GM23248 (cell line): ENCODE measurements around the gene PIP5K1C. TPM values are rescaled to one million over a fixed set of nuclear protein-coding genes. Genes with fewer than 3 reads are reported as not detected.

Experiments
- DNase-seq: peaks from one replicate; pipeline ENCODE4 v3.0.0-alpha.2; 2015
- H2AFZ ChIP-seq: fragments of 200-600 bp; sonication (generic); 2 replicates; pipeline ENCODE4 v1.6.1; 2016; ENCODE audit warnings: antibody characterized with exemption
- H3F3A ChIP-seq: fragments of 200-600 bp; sonication (generic); 2 replicates; pipeline ENCODE4 v1.6.1; 2016; ENCODE audit warnings: mild to moderate bottlenecking, antibody characterized with exemption, mixed run types; ENCODE audit not compliant: insufficient read depth
- H3K27ac ChIP-seq: fragments of 200-600 bp; sonication (generic); 2 replicates; pipeline ENCODE4 v1.5.1; 2016; ENCODE audit warnings: mild to moderate bottlenecking
- H3K27me3 ChIP-seq: fragments of 200-600 bp; sonication (generic); replicated peaks from 2 replicates; pipeline ENCODE4 v1.6.1; 2016; ENCODE audit warnings: mild to moderate bottlenecking; ENCODE audit not compliant: insufficient read depth
- H3K36me3 ChIP-seq: fragments of 200-600 bp; sonication (generic); 2 replicates; pipeline ENCODE4 v1.6.1; 2016; ENCODE audit warnings: low read depth, mild to moderate bottlenecking
- H3K4me1 ChIP-seq: fragments of 200-600 bp; sonication (generic); 2 replicates; pipeline ENCODE4 v1.6.1; 2016; ENCODE audit warnings: mild to moderate bottlenecking; ENCODE audit not compliant: insufficient read depth
- H3K4me2 ChIP-seq: fragments of 200-600 bp; sonication (generic); one replicate; pipeline ENCODE4 v1.6.1; 2016; ENCODE audit warnings: mild to moderate bottlenecking; ENCODE audit not compliant: unreplicated experiment
- H3K4me3 ChIP-seq: fragments of 200-600 bp; sonication (generic); 2 replicates; pipeline ENCODE4 v1.5.1; 2016; ENCODE audit warnings: mild to moderate bottlenecking
- H3K79me2 ChIP-seq: fragments of 200-600 bp; sonication (generic); 2 replicates; pipeline ENCODE4 v1.6.1; 2016; ENCODE audit warnings: mild to moderate bottlenecking; ENCODE audit not compliant: insufficient read depth
- H3K9ac ChIP-seq: fragments of 200-600 bp; sonication (generic); 2 replicates; pipeline ENCODE4 v1.6.1; 2016; ENCODE audit warnings: mild to moderate bottlenecking
- H3K9me2 ChIP-seq: fragments of 200-600 bp; sonication (generic); 2 replicates; pipeline ENCODE4 v1.6.1; 2016; ENCODE audit warnings: mixed run types, mild to moderate bottlenecking, moderate library complexity; ENCODE audit not compliant: insufficient read depth
- H3K9me3 ChIP-seq: fragments of 200-600 bp; sonication (generic); one replicate; pipeline ENCODE4 v1.6.1; 2017; ENCODE audit warnings: low read depth
- H4K20me1 ChIP-seq: fragments of 200-600 bp; sonication (generic); 2 replicates; pipeline ENCODE4 v1.6.0; 2016; ENCODE audit not compliant: insufficient read depth
- EZH2 ChIP-seq: fragments of 200-600 bp; sonication (generic); IDR thresholded peaks from 2 replicates; pipeline ENCODE4 v1.6.1; 2018; ENCODE audit warnings: antibody characterized with exemption, mild to moderate bottlenecking; ENCODE audit not compliant: insufficient read depth, poor library complexity, severe bottlenecking
- EZH2phosphoT487 ChIP-seq: fragments of 200-600 bp; sonication (generic); IDR thresholded peaks from 2 replicates; pipeline ENCODE4 v1.6.1; 2018; ENCODE audit warnings: antibody characterized with exemption, moderate library complexity, mild to moderate bottlenecking, low read depth; ENCODE audit not compliant: insufficient read depth
- WGBS, 2 experiments: methylation state at CpG; one replicate each; pipeline ENCODE4 v1.1.6; 2015 to 2017; ENCODE audit warnings: low lambda C conversion rate in 2 of 2, low coverage in 1 of 2; ENCODE audit errors: missing lambda C conversion rate in 2 of 2; 5-methylcytosine and 5-hydroxymethylcytosine counted together
- in situ Hi-C: fragments of 300-500 bp; cut with MboI; formaldehyde crosslinking; loops from 2 replicates; pipeline ENCODE4 v1.15.0; 2020
- polyA plus RNA-seq: library from polyadenylated mRNA; unstranded; fragments of >200 nt; fragmentation: Nextera tagmentation; extraction: Ambion mirVana; gene quantifications from 2 replicates; pipeline ENCODE4 v1.2.1, GENCODE V29; 2016
- total RNA-seq: library from RNA; depleted of rRNA; stranded (reverse); fragments of >200 nt; shearing (Covaris generic); gene quantifications from 2 replicates; pipeline ENCODE4 v1.2.3, GENCODE V29; 2014

Gene PIP5K1C
- total and polyA plus RNA-seq, 2 experiments from 2014 or later: 31.2 to 34.0 TPM

DNA sequence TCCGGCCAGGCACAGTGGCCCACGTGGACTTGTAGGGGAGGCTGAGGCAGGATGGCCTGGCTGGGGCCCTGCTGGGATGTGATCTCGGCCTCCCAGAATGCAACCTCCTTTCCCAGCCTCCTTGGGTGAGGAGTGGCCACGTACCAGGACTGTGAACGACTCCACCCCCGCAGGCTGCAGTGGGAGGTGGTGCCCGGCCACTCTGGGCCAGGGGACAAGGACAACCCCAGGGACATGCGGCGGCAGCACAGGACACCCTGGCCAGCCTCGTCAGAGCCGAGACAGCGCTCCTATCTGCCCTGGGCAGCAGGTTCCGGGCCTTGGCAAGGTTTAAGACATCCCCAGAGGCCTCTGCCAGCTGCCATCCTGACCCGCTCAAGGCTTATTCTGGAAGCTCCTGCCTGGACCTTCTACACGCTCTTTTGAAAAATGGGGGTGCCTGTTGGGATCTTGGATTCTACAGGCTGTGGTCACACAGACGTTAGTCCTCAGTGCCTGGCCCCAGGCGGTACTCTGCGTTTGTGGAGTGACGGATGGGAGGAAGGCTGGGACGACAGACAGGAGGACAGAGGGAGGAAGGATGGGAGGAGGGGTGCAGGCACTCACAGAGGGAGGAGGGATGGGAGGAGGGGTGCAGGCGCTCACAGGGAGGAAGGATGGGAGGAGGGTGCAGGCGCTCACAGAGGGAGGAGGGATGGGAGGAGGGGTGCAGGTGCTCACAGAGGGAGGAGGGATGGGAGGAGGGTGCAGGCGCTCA is 53.8 kb downstream of the PIP5K1C start:
- no peaks in the 10 kb centered on the region for H4K20me1 ChIP-seq
- H3F3A ChIP-seq: no peaks in the 10 kb centered on the region
- H3K27me3 ChIP-seq: no peaks in the 10 kb centered on the region
- TF ChIP-seq EZH2 (no peak), EZH2phosphoT487 (no peak)
- no peaks in the 10 kb centered on the region for H3K9me3 ChIP-seq
- H3K4me1 ChIP-seq: no peaks in the 10 kb centered on the region
- H3K9me2 ChIP-seq: no peaks in the 10 kb centered on the region
- whole genome bisulfite sequencing, 2 experiments: 89 to 91% methylated on average over 20 to 23 of the region's 23 CpGs
- no peak overlapping the region for H3K27ac ChIP-seq
- H3K9ac ChIP-seq: no peak overlapping the region
- no peak overlapping the region for H3K4me2 ChIP-seq
- in situ Hi-C loops: no loop called here
- H2AFZ ChIP-seq: no peak overlapping the region
- no peak for DNase-seq
- no peak overlapping the region for H3K4me3 ChIP-seq
- no peaks in the 10 kb centered on the region for H3K36me3 ChIP-seq
- H3K79me2 ChIP-seq: no peaks in the 10 kb centered on the region

DNA sequence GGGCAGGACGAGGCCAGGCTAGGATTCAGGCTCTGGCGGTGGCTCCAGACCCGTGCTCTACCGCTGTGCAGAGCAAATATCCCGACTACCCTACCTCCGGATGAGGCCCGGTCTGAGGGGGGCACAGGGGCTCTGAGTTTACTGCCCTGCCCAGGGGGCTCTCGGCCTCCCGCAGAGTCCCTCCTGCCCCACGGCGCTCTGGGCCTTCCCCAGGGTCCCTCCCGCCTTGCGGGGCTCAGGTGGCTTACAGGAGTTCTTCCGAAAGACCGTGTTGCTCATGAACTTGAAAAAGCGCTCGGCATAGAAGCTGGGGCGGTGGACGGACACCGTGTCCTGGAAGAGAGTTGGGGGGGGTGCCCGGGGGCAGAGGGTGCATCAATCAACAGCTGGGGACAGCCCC is 54.5 kb downstream of the PIP5K1C start:
- Histone ChIP-seq H3K4me3 (no peak overlapping the region), H3F3A (no peaks in the 10 kb centered on the region), H3K9me2 (no peaks in the 10 kb centered on the region), H3K9ac (no peak overlapping the region), H3K27ac (no peak overlapping the region), H3K27me3 (no peaks in the 10 kb centered on the region), H3K79me2 (no peaks in the 10 kb centered on the region), H3K4me2 (no peak overlapping the region), H3K9me3 (no peaks in the 10 kb centered on the region), H2AFZ (no peak overlapping the region), H4K20me1 (no peaks in the 10 kb centered on the region), H3K36me3 (no peaks in the 10 kb centered on the region), H3K4me1 (no peaks in the 10 kb centered on the region)
- TF ChIP-seq EZH2: no peak
- WGBS, 2 experiments: 92 to 93% methylated on average over 21 of the region's 21 CpGs
- in situ Hi-C loops: no loop called here
- DNase-seq: no peak

DNA sequence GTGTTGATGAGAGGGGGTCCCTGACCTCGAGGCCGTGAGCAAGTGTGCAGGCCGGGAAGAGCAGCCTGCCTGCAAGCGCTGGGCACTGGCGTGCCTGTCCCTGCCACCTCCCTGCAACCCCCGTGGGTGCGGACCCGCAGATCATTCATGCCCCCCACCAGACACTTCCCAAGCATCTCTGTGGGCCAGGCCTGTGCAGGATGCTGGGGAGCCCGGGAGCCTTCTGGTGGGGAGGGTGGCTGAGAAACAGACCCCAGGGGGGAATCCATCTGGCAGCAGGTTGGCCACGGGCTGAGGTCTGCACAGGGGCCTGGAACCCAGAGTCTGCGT is 55.2 kb downstream of the PIP5K1C start:
- H3K9me3 ChIP-seq: no peaks in the 10 kb centered on the region
- H3K9me2 ChIP-seq: no peaks in the 10 kb centered on the region
- no peaks in the 10 kb centered on the region for H3K4me1 ChIP-seq
- no peaks in the 10 kb centered on the region for H4K20me1 ChIP-seq
- TF ChIP-seq EZH2: no peak
- TF ChIP-seq EZH2phosphoT487: no peak
- H3K4me3 ChIP-seq: no peak overlapping the region
- no peak overlapping the region for H3K27ac ChIP-seq
- H3K9ac ChIP-seq: no peak overlapping the region
- no peak overlapping the region for H3K4me2 ChIP-seq
- no peak overlapping the region for H2AFZ ChIP-seq
- no peaks in the 10 kb centered on the region for H3K27me3 ChIP-seq
- no peak for DNase-seq
- H3F3A ChIP-seq: no peaks in the 10 kb centered on the region
- in situ Hi-C loops: no loop called here
- WGBS, 2 experiments: 75 to 76% methylated on average over 11 of the region's 11 CpGs
- H3K79me2 ChIP-seq: no peaks in the 10 kb centered on the region
- H3K36me3 ChIP-seq: no peaks in the 10 kb centered on the region

DNA sequence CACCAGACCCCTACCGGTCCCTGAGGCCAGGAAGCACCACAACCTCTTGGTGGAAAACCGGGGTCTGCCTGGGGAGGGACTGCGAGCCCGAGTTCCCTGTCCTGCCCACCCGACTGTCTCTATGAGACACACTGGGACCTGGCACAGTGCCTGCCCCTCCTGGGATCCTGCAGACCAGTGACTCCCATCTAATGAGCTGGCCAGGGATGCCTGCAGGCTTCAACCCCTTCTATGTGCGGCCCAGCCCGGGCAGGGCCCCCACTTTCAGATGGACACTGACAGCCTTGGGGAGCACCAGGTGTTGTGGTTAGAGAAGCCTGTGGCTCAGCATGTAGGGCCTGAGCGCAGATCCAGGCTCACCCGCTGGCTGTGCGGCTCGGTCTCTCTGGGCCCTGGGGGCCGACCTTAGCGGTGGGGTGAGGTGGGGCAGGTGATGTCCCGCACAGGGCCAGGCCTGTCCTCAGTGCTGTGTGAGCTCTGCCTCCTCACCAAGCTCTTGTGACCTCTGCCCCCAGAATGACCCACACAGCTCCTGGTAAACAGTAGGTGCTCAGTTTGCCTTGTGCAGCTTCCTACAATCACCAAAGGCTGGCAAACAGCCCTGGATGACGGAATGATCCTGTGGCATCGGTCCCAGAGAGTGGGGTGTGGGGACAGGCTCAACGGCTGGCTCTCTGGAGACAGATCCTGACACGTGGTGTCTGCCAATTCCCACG is 55.8 kb downstream of the PIP5K1C start:
- Histone ChIP-seq H3K27ac (no peak overlapping the region), H3K27me3 (no peaks in the 10 kb centered on the region), H3F3A (no peaks in the 10 kb centered on the region), H3K4me1 (no peaks in the 10 kb centered on the region), H3K9ac (no peak overlapping the region), H3K4me3 (no peak overlapping the region), H2AFZ (no peak overlapping the region), H3K36me3 (no peaks in the 10 kb centered on the region), H3K9me3 (no peaks in the 10 kb centered on the region), H3K79me2 (no peaks in the 10 kb centered on the region), H4K20me1 (no peaks in the 10 kb centered on the region), H3K4me2 (no peak overlapping the region), H3K9me2 (no peaks in the 10 kb centered on the region)
- peak; percentile 36 for DNase-seq
- 72 to 76% methylated on average over 19 of the region's 19 CpGs for WGBS, 2 experiments
- in situ Hi-C loops: no loop called here
- no peak for TF ChIP-seq EZH2phosphoT487
- no peak for TF ChIP-seq EZH2
